ENCODE data around the gene HMGCL. TPM values are rescaled to one million over a fixed set of nuclear protein-coding genes. Genes with fewer than 3 reads are reported as not detected.

The HMGCL gene
- total and polyA plus RNA-seq, 2 of the 13 experiments (the other 11 are each of a cell fraction or from before 2014, with no cell fraction given) = 21.3 to 41.4 TPM

- TF ChIP-seq ZNF784 (CRISPR knock-in tag; IDR thresholded peaks at IDR 0.05; ENCODE audit: borderline replicate concordance) = peak; percentile 72; the same call in 1 of the 2 replicates
- TF ChIP-seq GTF3A (CRISPR knock-in tag; conservative IDR thresholded peaks at IDR 0.05) = no peak; the same call in 1 of the 2 replicates
- TF ChIP-seq LBX2 (CRISPR knock-in tag; IDR thresholded peaks at IDR 0.05; ENCODE audit: borderline replicate concordance) = 0 out of 2 replicates have a peak, but pooled peaks have one; percentile 56
- TF ChIP-seq ZNF850 (CRISPR knock-in tag; conservative IDR thresholded peaks at IDR 0.05) = no peak
- no peak; the same call in 1 of the 2 replicates for TF ChIP-seq ZNF891 (CRISPR knock-in tag; IDR thresholded peaks at IDR 0.05)
- no peak for TF ChIP-seq ZNF646 (CRISPR knock-in tag; IDR thresholded peaks at IDR 0.05)
- TF ChIP-seq RNF2 (conservative IDR thresholded peaks at IDR 0.05; ENCODE audit: low read depth) = no peak
- TF ChIP-seq ARID4A (CRISPR knock-in tag; IDR thresholded peaks at IDR 0.05; ENCODE audit: borderline replicate concordance) = peak; percentile 89
- peak in 1 of 2 experiments; percentile 74; a peak in 1 of 4 replicates for TF ChIP-seq REST (IDR thresholded peaks at IDR 0.05; ENCODE audit: borderline replicate concordance in 1 of 2, low read depth in 1 of 2, low read length in 2 of 2)
- TF ChIP-seq ZNF124 (CRISPR knock-in tag; IDR thresholded peaks at IDR 0.05) = 0 out of 2 replicates have a peak, but pooled peaks have one; percentile 80
- no peak for TF ChIP-seq ZSCAN30 (CRISPR knock-in tag; IDR thresholded peaks at IDR 0.05)
- no peak; the same call in 1 of the 2 replicates for TF ChIP-seq TBP (CRISPR knock-in tag; IDR thresholded peaks at IDR 0.05)
Measured at GRCh38 chr1:23825076-23825761, at the start of gene HMGCL (continued).
